H9 (cell line): ENCODE data around the gene MEIOSIN. TPM values are rescaled to one million over a fixed set of nuclear protein-coding genes. Genes with fewer than 3 reads are reported as not detected.

Experiments
- DNase-seq: peaks from one replicate; pipeline ENCODE4 v3.0.0-alpha.2; 2017
- H2AFZ ChIP-seq: one replicate; pipeline ENCODE4 v1.6.1; 2013; ENCODE audit warnings: mild to moderate bottlenecking, low read length, control low read depth, moderate library complexity
- H2AK5ac ChIP-seq: 2 replicates; pipeline ENCODE4 v1.6.1; 2013; ENCODE audit warnings: low read length, control low read depth, mixed read lengths; ENCODE audit not compliant: insufficient read length
- H2BK120ac ChIP-seq: one replicate; pipeline ENCODE4 v1.6.1; 2013; ENCODE audit warnings: low read depth, mild to moderate bottlenecking, low read length, control low read depth, inconsistent platforms; ENCODE audit not compliant: poor library complexity, severe bottlenecking
- H2BK12ac ChIP-seq: 2 replicates; pipeline ENCODE4 v1.6.1; 2013; ENCODE audit warnings: low read length, control low read depth, mixed read lengths, low read depth; ENCODE audit not compliant: insufficient read length
- H2BK15ac ChIP-seq: 2 replicates; pipeline ENCODE4 v1.6.1; 2013; ENCODE audit warnings: low read depth, low read length, control low read depth
- H2BK20ac ChIP-seq: one replicate; pipeline ENCODE4 v1.6.1; 2013; ENCODE audit warnings: low read depth, mild to moderate bottlenecking, low read length, control low read depth, inconsistent platforms; ENCODE audit not compliant: poor library complexity, severe bottlenecking
- H2BK5ac ChIP-seq: 2 replicates; pipeline ENCODE4 v1.6.1; 2013; ENCODE audit warnings: low read length, control low read depth, mixed read lengths; ENCODE audit not compliant: insufficient read length
- H3K14ac ChIP-seq: 2 replicates; pipeline ENCODE4 v1.6.1; 2013; ENCODE audit warnings: low read length, control low read depth; ENCODE audit not compliant: insufficient read depth
- H3K18ac ChIP-seq: 2 replicates; pipeline ENCODE4 v1.6.1; 2013; ENCODE audit warnings: low read depth, mild to moderate bottlenecking, mixed read lengths, low read length, control low read depth; ENCODE audit not compliant: insufficient read length
- H3K23ac ChIP-seq: 2 replicates; pipeline ENCODE4 v1.6.1; 2013; ENCODE audit warnings: low read length, control low read depth, mixed read lengths, low read depth; ENCODE audit not compliant: insufficient read length
- H3K23me2 ChIP-seq: 2 replicates; pipeline ENCODE4 v1.6.1; 2013; ENCODE audit warnings: low read depth, mild to moderate bottlenecking, mixed read lengths, low read length, control low read depth; ENCODE audit not compliant: insufficient read length, poor library complexity, severe bottlenecking
- H3K27ac ChIP-seq: 2 replicates; pipeline ENCODE4 v1.5.1; 2013; ENCODE audit warnings: low read length, control low read depth, mixed read lengths, low read depth; ENCODE audit not compliant: insufficient read length
- H3K27me3 ChIP-seq: 2 replicates; pipeline ENCODE4 v1.6.1; 2013; ENCODE audit warnings: low read length, control low read depth, inconsistent platforms; ENCODE audit not compliant: insufficient read depth
- H3K4ac ChIP-seq: 2 replicates; pipeline ENCODE4 v1.6.1; 2013; ENCODE audit warnings: low read depth, mild to moderate bottlenecking, control low read depth, inconsistent platforms, low read length, moderate library complexity
- H3K4me1 ChIP-seq: 2 replicates; pipeline ENCODE4 v1.6.1; 2013; ENCODE audit warnings: low read length, control low read depth, inconsistent platforms; ENCODE audit not compliant: insufficient read depth
- H3K4me2 ChIP-seq: 2 replicates; pipeline ENCODE4 v1.6.1; 2013; ENCODE audit warnings: low read length, control low read depth, mixed read lengths; ENCODE audit not compliant: insufficient read length, insufficient read depth
- H3K56ac ChIP-seq: 2 replicates; pipeline ENCODE4 v1.6.1; 2013; ENCODE audit warnings: low read depth, mild to moderate bottlenecking, mixed read lengths, low read length, control low read depth; ENCODE audit not compliant: insufficient read length
- H3K79me1 ChIP-seq: 2 replicates; pipeline ENCODE4 v1.6.1; 2013; ENCODE audit warnings: low read depth, mild to moderate bottlenecking, moderate library complexity, low read length, control low read depth, inconsistent platforms; ENCODE audit not compliant: insufficient read depth, poor library complexity, severe bottlenecking
- H3K79me2 ChIP-seq: 2 replicates; pipeline ENCODE4 v1.6.1; 2013; ENCODE audit warnings: low read length, control low read depth, inconsistent platforms; ENCODE audit not compliant: insufficient read depth
- H3K9ac ChIP-seq: 2 replicates; pipeline ENCODE4 v1.6.1; 2013; ENCODE audit warnings: low read length, control low read depth, mixed read lengths; ENCODE audit not compliant: insufficient read length; ENCODE audit errors: extremely low read depth
- H3K9me3 ChIP-seq: one replicate; pipeline ENCODE4 v1.6.1; 2013; ENCODE audit warnings: low read depth, low read length, inconsistent platforms; ENCODE audit not compliant: control insufficient read depth
- H3T11ph ChIP-seq: one replicate; pipeline ENCODE4 v1.6.1; 2013; ENCODE audit warnings: mild to moderate bottlenecking, low read length, control low read depth, inconsistent platforms
- H4K20me1 ChIP-seq: one replicate; pipeline ENCODE4 v1.6.1; 2013; ENCODE audit not compliant: control insufficient read depth, insufficient read length, insufficient read depth
- H4K5ac ChIP-seq: 2 replicates; pipeline ENCODE4 v1.6.1; 2013; ENCODE audit warnings: low read depth, mild to moderate bottlenecking, mixed read lengths, low read length, control low read depth; ENCODE audit not compliant: insufficient read length
- H4K8ac ChIP-seq: replicated peaks from 2 replicates; pipeline ENCODE4 v1.6.1; 2013; ENCODE audit warnings: low read length, control low read depth, mixed read lengths, low read depth; ENCODE audit not compliant: insufficient read length
- H4K91ac ChIP-seq: 2 replicates; pipeline ENCODE4 v1.6.1; 2013; ENCODE audit warnings: low read depth, mild to moderate bottlenecking, moderate library complexity, mixed read lengths, low read length, control low read depth; ENCODE audit not compliant: insufficient read length
- H3K27ac Mint-ChIP-seq, 3 experiments: 2 replicates in 2 of 3; 3 replicates in 1 of 3; pipeline ENCODE4 v1.8.0; 2020 to 2021; ENCODE audit warnings: mixed read lengths in 3 of 3, mild to moderate bottlenecking in 1 of 3, moderate library complexity in 1 of 3
- H3K27me3 Mint-ChIP-seq: 2 replicates; pipeline ENCODE4 v1.8.0; 2021; ENCODE audit warnings: low read depth, mild to moderate bottlenecking, moderate library complexity, mixed read lengths
- H3K36me3 Mint-ChIP-seq, 3 experiments: 2 replicates in 2 of 3; 3 replicates in 1 of 3; pipeline ENCODE4 v1.8.0; 2020 to 2021; ENCODE audit warnings: low read depth in 3 of 3, mixed read lengths in 3 of 3; ENCODE audit not compliant: insufficient read depth in 1 of 3
- H3K4me1 Mint-ChIP-seq, 2 experiments: 2 replicates each; pipeline ENCODE4 v1.8.0; 2020; ENCODE audit warnings: mixed read lengths in 2 of 2
- H3K4me3 Mint-ChIP-seq, 2 experiments: 2 replicates in 1 of 2; 3 replicates in 1 of 2; pipeline ENCODE4 v1.8.0; 2020 to 2021; ENCODE audit warnings: mild to moderate bottlenecking in 2 of 2, mixed read lengths in 2 of 2, moderate library complexity in 1 of 2
- H3K9me3 Mint-ChIP-seq, 2 experiments: 2 replicates in 1 of 2; 3 replicates in 1 of 2; pipeline ENCODE4 v1.8.0; 2020; ENCODE audit warnings: mild to moderate bottlenecking in 2 of 2, mixed read lengths in 2 of 2, moderate library complexity in 1 of 2
- WGBS: extraction: QIAGEN DNeasy Blood & Tissue Kit; methylation state at CpG from one replicate; pipeline ENCODE4 v1.1.7; 2013; ENCODE audit warnings: missing lambda C conversion rate, low lambda C conversion rate, mixed read lengths; ENCODE audit not compliant: insufficient read length; ENCODE audit errors: extremely low coverage; 5-methylcytosine and 5-hydroxymethylcytosine counted together
- total RNA-seq: library from RNA; stranded (reverse); gene quantifications from 2 replicates; pipeline ENCODE4 v1.2.1, GENCODE V29; 2021
- TF ChIP-seq, protein P1 (sequence below): fragments of 200-600 bp; sonication (generic); conservative IDR thresholded peaks from 3 replicates; pipeline ENCODE4 v1.8.0; 2021; ENCODE audit warnings: antibody characterized with exemption, mild to moderate bottlenecking

The MEIOSIN gene
- total RNA-seq, 1 experiment from 2014 or later, result not detected

DNA sequence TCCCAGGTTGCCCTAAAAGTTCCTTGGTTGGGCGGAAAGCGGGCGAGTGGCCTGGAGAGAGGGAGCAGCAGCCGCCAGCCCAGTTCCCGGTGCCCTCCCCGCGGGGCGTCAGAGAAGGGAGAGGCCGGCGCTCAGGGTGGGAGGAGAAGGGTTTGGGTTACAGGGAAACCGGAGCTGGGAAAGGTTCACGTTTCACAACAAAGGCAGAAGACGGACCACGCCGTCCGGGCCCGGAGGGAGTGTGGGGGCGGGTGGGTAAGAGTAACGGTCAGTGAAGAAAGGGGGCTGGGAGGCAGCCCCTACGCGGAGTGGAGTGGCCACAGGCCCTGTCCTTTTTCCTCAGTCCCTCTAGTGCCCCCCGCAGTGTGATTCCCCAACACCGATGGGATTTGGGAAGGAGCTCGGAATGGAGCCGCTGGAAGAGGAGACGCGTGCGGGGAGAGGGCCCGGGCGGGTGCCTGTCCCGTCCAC, 34.2 kb downstream of the MEIOSIN start:
- peak overlapping the region in 1 of 3 experiments; percentile 79; a peak in 2 of 7 replicates for H3K27ac Mint-ChIP-seq
- peaks cover 3% of the 10 kb centered on the region; the same call in 1 of the 2 replicates for H3K4me1 ChIP-seq
- H3K27me3 Mint-ChIP-seq, result peaks cover 4% of the 10 kb centered on the region
- H2BK5ac ChIP-seq, result no peak overlapping the region
- no peak overlapping the region for H2BK12ac ChIP-seq
- H2AFZ ChIP-seq, result no peak overlapping the region
- no peak overlapping the region for H4K8ac ChIP-seq
- TF ChIP-seq, protein P1, sequence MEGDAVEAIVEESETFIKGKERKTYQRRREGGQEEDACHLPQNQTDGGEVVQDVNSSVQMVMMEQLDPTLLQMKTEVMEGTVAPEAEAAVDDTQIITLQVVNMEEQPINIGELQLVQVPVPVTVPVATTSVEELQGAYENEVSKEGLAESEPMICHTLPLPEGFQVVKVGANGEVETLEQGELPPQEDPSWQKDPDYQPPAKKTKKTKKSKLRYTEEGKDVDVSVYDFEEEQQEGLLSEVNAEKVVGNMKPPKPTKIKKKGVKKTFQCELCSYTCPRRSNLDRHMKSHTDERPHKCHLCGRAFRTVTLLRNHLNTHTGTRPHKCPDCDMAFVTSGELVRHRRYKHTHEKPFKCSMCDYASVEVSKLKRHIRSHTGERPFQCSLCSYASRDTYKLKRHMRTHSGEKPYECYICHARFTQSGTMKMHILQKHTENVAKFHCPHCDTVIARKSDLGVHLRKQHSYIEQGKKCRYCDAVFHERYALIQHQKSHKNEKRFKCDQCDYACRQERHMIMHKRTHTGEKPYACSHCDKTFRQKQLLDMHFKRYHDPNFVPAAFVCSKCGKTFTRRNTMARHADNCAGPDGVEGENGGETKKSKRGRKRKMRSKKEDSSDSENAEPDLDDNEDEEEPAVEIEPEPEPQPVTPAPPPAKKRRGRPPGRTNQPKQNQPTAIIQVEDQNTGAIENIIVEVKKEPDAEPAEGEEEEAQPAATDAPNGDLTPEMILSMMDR, result no peak
- H2BK120ac ChIP-seq, result no peak overlapping the region
- H3K9ac ChIP-seq, result peak overlapping the region; percentile 6
- peak overlapping the region; percentile 77 for H3K18ac ChIP-seq
- no peaks in the 10 kb centered on the region for H3K27me3 ChIP-seq
- no peak overlapping the region for H3K23ac ChIP-seq
- H2BK15ac ChIP-seq, result no peak overlapping the region
- no peaks in the 10 kb centered on the region for H3K79me1 ChIP-seq
- H4K91ac ChIP-seq, result no peak overlapping the region
- H3K4me2 ChIP-seq, result peak overlapping the region; percentile 72
- no peak overlapping the region for H3K56ac ChIP-seq
- no peak overlapping the region for H2AK5ac ChIP-seq
- H3K36me3 Mint-ChIP-seq, result peaks cover 0 to 11% (median 3%) of the 10 kb centered on the region in 3 experiments; a peak in 4 of 7 replicates
- H3K79me2 ChIP-seq, result no peaks in the 10 kb centered on the region
- H3T11ph ChIP-seq, result no peak overlapping the region
- no CpG with 5 or more reads among the region's 31 CpGs for WGBS
- peak overlapping the region; percentile 91 for H3K14ac ChIP-seq
- peak; percentile 77 for DNase-seq
- H4K20me1 ChIP-seq, result no peaks in the 10 kb centered on the region
- H3K9me3 ChIP-seq, result no peaks in the 10 kb centered on the region
- no peak overlapping the region for H2BK20ac ChIP-seq
- peaks cover 13 to 39% of the 10 kb centered on the region in 2 experiments for H3K4me1 Mint-ChIP-seq
- no peak overlapping the region for H3K27ac ChIP-seq
- no peaks in the 10 kb centered on the region; a peak in 1 of 5 replicates for H3K9me3 Mint-ChIP-seq
- no peak overlapping the region for H4K5ac ChIP-seq
- H3K4me3 Mint-ChIP-seq, result peak overlapping the region; percentile 91 to 94
- H3K23me2 ChIP-seq, result peaks cover 20% of the 10 kb centered on the region
- no peak overlapping the region for H3K4ac ChIP-seq
